BE2C (cell line): ENCODE results near the gene RIMBP2.

Source experiments
- DNase-seq: peaks from one replicate; pipeline ENCODE4 v3.0.0-alpha.2; 2020
- H3K27me3 ChIP-seq: fragments of 250-450 bp; sonication (Bioruptor Pico); 2 replicates; pipeline ENCODE4 v1.5.1; 2020; ENCODE audit warnings: mild to moderate bottlenecking
- H3K36me3 ChIP-seq: fragments of 250-450 bp; sonication (Bioruptor Pico); 2 replicates; pipeline ENCODE4 v1.5.1; 2020; ENCODE audit warnings: mild to moderate bottlenecking
- H3K4me1 ChIP-seq: fragments of 250-450 bp; sonication (Bioruptor Pico); 2 replicates; pipeline ENCODE4 v1.5.1; 2020
- H3K4me3 ChIP-seq: 2 replicates; pipeline ENCODE4 v1.5.1; 2011; ENCODE audit warnings: low read depth, low read length
- H3K9me3 ChIP-seq: fragments of 250-450 bp; sonication (Bioruptor Pico); 2 replicates; pipeline ENCODE4 v1.5.1; 2020
- CTCF ChIP-seq: IDR thresholded peaks from 2 replicates; pipeline ENCODE4 v1.5.1; 2012; ENCODE audit warnings: mild to moderate bottlenecking, low read depth, low read length

Gene RIMBP2

GRCh38 chr12:130576371-130576816, 139.7 kb downstream of the RIMBP2 start:
- Histone ChIP-seq H3K9me3 (no peaks in the 10 kb centered on the region), H3K4me1 (peaks cover 54% of the 10 kb centered on the region), H3K36me3 (peaks cover 3% of the 10 kb centered on the region; the same call in 1 of the 2 replicates), H3K27me3 (no peaks in the 10 kb centered on the region), H3K4me3 (peak overlapping the region; percentile 34)
- DNase-seq, result peak; percentile 84
- no peak for TF ChIP-seq CTCF

- no peak for DNase-seq
- H3K4me3 ChIP-seq, result no peak overlapping the region
- no peaks in the 10 kb centered on the region for H3K9me3 ChIP-seq
- H3K4me1 ChIP-seq, result peaks cover 54% of the 10 kb centered on the region
- no peak for TF ChIP-seq CTCF
- peaks cover 7% of the 10 kb centered on the region for H3K36me3 ChIP-seq
- H3K27me3 ChIP-seq, result no peaks in the 10 kb centered on the region
Observed at GRCh38 chr12:130574402-130574801, 141.7 kb downstream of the RIMBP2 start.

GRCh38 chr12:130573766-130574165, 142.3 kb downstream of the RIMBP2 start:
- Histone ChIP-seq H3K36me3 (peaks cover 7% of the 10 kb centered on the region), H3K4me3 (no peak overlapping the region; the same call in 1 of the 2 replicates), H3K4me1 (peaks cover 54% of the 10 kb centered on the region), H3K27me3 (no peaks in the 10 kb centered on the region), H3K9me3 (no peaks in the 10 kb centered on the region)
- no peak for DNase-seq
- TF ChIP-seq CTCF, result no peak

GRCh38 chr12:130573235-130573634, 142.9 kb downstream of the RIMBP2 start:
- H3K27me3 ChIP-seq, result no peaks in the 10 kb centered on the region
- peaks cover 54% of the 10 kb centered on the region for H3K4me1 ChIP-seq
- no peak for DNase-seq
- H3K4me3 ChIP-seq, result no peak overlapping the region; the same call in 1 of the 2 replicates
- peaks cover 7% of the 10 kb centered on the region for H3K36me3 ChIP-seq
- no peak for TF ChIP-seq CTCF
- H3K9me3 ChIP-seq, result no peaks in the 10 kb centered on the region

GRCh38 chr12:130572553-130572952, 143.5 kb downstream of the RIMBP2 start:
- peak; percentile 32; the same call in 1 of the 2 replicates for TF ChIP-seq CTCF
- DNase-seq, result peak; percentile 85
- H3K9me3 ChIP-seq, result no peaks in the 10 kb centered on the region
- no peaks in the 10 kb centered on the region for H3K27me3 ChIP-seq
- H3K36me3 ChIP-seq, result peaks cover 7% of the 10 kb centered on the region
- H3K4me3 ChIP-seq, result peak overlapping the region; percentile 43
- H3K4me1 ChIP-seq, result peaks cover 47% of the 10 kb centered on the region

- DNase-seq, result no peak
- TF ChIP-seq CTCF, result no peak
- Histone ChIP-seq H3K4me1 (peaks cover 40% of the 10 kb centered on the region), H3K27me3 (no peaks in the 10 kb centered on the region), H3K9me3 (no peaks in the 10 kb centered on the region; the same call in none of the 2 replicates), H3K4me3 (no peak overlapping the region), H3K36me3 (peaks cover 7% of the 10 kb centered on the region)
Observed at GRCh38 chr12:130571734-130572133, 144.4 kb downstream of the RIMBP2 start.
